ENCODE data around the gene SMC3.
"Not testable (repeated sequence)": the region's sequence is repeated elsewhere in the genome, so short reads cannot be mapped to it uniquely, and the experiment has no call there.

The SMC3 gene

GRCh38 chr10:110576220-110576619 is 8.7 kb downstream of the SMC3 start:
- no peak for DNase-seq (ENCODE audit: low read depth in 2 of 2)

GRCh38 chr10:110577056-110577455 is 9.6 kb downstream of the SMC3 start:
- DNase-seq (ENCODE audit: low read depth in 2 of 2), result no peak

- DNase-seq (ENCODE audit: low read depth in 2 of 2), result no peak
These were observed 16.5 kb downstream of the SMC3 start for GRCh38 chr10:110584006-110584405.

GRCh38 chr10:110591760-110592159 is 24.3 kb downstream of the SMC3 start:
- no peak for DNase-seq (ENCODE audit: low read depth in 2 of 2)

- DNase-seq (ENCODE audit: low read depth in 2 of 2), result no peak
These were observed 30.0 kb downstream of the SMC3 start for GRCh38 chr10:110597476-110597875.

GRCh38 chr10:110600487-110601101 is 33.1 kb downstream of the SMC3 start:
- no peak for DNase-seq (ENCODE audit: low read depth in 2 of 2)

GRCh38 chr10:110601581-110601980 is 34.1 kb downstream of the SMC3 start:
- no peak for DNase-seq (ENCODE audit: low read depth in 2 of 2)

GRCh38 chr10:110608087-110608486 is 40.6 kb downstream of the SMC3 start:
- no peak for DNase-seq (ENCODE audit: low read depth in 2 of 2)

- DNase-seq (ENCODE audit: low read depth in 2 of 2), result no peak
These were observed 42.1 kb downstream of the SMC3 start for GRCh38 chr10:110609605-110610004.

- DNase-seq (ENCODE audit: low read depth in 2 of 2), result peak in 1 of 2 donors; percentile 12
These were observed 42.8 kb downstream of the SMC3 start for GRCh38 chr10:110610308-110610774.

GRCh38 chr10:110610781-110611180 is 43.3 kb downstream of the SMC3 start:
- DNase-seq (ENCODE audit: low read depth in 2 of 2), result not testable (repeated sequence)

- no peak for DNase-seq (ENCODE audit: low read depth in 2 of 2)
These were observed 44.6 kb downstream of the SMC3 start for GRCh38 chr10:110612087-110612486.

- no peak for DNase-seq (ENCODE audit: low read depth in 2 of 2)
These were observed 45.1 kb downstream of the SMC3 start for GRCh38 chr10:110612629-110613028.

- DNase-seq (ENCODE audit: low read depth in 2 of 2), result no peak
These were observed 46.0 kb downstream of the SMC3 start for GRCh38 chr10:110613341-110613995.

GRCh38 chr10:110613996-110614495 is 46.6 kb downstream of the SMC3 start:
- DNase-seq (ENCODE audit: low read depth in 2 of 2), result no peak

- no peak for DNase-seq (ENCODE audit: low read depth in 2 of 2)
These were observed 47.7 kb downstream of the SMC3 start for GRCh38 chr10:110615057-110615747.

GRCh38 chr10:110616493-110617033 is 49.1 kb downstream of the SMC3 start:
- DNase-seq (ENCODE audit: low read depth in 2 of 2), result no peak

GRCh38 chr10:110617425-110618229 is 50.1 kb downstream of the SMC3 start:
- DNase-seq (ENCODE audit: low read depth in 2 of 2), result no peak

- DNase-seq (ENCODE audit: low read depth in 2 of 2), result no peak
These were observed 50.7 kb downstream of the SMC3 start for GRCh38 chr10:110618230-110618610.

- no peak for DNase-seq (ENCODE audit: low read depth in 2 of 2)
These were observed 52.3 kb downstream of the SMC3 start for GRCh38 chr10:110619514-110620397.

GRCh38 chr10:110620398-110620719 is 52.9 kb downstream of the SMC3 start:
- DNase-seq (ENCODE audit: low read depth in 2 of 2), result no peak

Measured in stimulated activated CD8-positive, alpha-beta memory T cell treated with anti-CD3 and anti-CD28 coated beads, Interleukin-7, amount 100 ng/mL, for 1 hour (primary cell).